GM10266 (cell line): ENCODE results near the gene SPEG.

Experiments
- DNase-seq: peaks from one replicate; pipeline ENCODE4 v3.0.0; 2012; ENCODE audit errors: extremely low spot score
- TF ChIP-seq, protein P1 (sequence below): IDR thresholded peaks from 2 replicates; pipeline ENCODE4 v1.5.1; 2012; ENCODE audit warnings: mild to moderate bottlenecking, low read depth; ENCODE audit not compliant: control insufficient read depth, insufficient read depth; ENCODE audit errors: missing control alignments

Gene SPEG

DNA sequence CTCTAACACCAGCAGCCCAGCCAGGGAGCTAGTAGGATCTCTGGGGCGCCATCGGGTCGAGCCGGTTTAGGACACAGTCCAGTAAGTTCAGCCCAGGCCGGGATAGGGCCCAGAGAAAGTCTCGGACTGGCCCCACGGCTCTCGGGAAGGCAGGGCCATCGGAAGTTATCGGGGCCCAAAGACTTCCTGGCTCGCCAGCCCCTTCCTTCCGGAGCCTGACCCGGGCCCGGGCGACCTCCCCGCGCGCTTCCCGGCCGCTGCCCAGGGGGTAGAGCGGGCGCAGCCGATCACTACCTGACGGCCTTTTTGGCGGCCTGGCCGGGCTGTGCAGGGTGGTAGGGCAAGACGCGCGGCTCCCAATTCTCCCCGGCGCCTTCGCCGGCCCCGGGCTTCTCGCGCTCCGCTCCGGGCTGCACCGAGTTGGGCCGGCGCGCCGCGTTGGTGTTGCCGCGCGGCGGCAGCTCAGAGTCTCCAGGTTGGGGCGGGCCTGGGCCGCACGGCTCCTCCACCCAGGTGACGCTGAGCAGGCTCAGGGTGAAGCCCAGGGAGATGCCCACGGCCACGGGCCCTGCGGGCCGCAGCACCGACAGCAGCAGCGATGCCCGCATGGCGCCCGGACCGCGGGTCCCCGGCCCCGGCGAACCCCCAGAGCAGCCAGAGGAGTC lies 108.4 kb downstream of the SPEG start:
- TF ChIP-seq, protein P1, sequence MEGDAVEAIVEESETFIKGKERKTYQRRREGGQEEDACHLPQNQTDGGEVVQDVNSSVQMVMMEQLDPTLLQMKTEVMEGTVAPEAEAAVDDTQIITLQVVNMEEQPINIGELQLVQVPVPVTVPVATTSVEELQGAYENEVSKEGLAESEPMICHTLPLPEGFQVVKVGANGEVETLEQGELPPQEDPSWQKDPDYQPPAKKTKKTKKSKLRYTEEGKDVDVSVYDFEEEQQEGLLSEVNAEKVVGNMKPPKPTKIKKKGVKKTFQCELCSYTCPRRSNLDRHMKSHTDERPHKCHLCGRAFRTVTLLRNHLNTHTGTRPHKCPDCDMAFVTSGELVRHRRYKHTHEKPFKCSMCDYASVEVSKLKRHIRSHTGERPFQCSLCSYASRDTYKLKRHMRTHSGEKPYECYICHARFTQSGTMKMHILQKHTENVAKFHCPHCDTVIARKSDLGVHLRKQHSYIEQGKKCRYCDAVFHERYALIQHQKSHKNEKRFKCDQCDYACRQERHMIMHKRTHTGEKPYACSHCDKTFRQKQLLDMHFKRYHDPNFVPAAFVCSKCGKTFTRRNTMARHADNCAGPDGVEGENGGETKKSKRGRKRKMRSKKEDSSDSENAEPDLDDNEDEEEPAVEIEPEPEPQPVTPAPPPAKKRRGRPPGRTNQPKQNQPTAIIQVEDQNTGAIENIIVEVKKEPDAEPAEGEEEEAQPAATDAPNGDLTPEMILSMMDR, result peak; percentile 8
- DNase-seq, result peak; percentile 59

DNA sequence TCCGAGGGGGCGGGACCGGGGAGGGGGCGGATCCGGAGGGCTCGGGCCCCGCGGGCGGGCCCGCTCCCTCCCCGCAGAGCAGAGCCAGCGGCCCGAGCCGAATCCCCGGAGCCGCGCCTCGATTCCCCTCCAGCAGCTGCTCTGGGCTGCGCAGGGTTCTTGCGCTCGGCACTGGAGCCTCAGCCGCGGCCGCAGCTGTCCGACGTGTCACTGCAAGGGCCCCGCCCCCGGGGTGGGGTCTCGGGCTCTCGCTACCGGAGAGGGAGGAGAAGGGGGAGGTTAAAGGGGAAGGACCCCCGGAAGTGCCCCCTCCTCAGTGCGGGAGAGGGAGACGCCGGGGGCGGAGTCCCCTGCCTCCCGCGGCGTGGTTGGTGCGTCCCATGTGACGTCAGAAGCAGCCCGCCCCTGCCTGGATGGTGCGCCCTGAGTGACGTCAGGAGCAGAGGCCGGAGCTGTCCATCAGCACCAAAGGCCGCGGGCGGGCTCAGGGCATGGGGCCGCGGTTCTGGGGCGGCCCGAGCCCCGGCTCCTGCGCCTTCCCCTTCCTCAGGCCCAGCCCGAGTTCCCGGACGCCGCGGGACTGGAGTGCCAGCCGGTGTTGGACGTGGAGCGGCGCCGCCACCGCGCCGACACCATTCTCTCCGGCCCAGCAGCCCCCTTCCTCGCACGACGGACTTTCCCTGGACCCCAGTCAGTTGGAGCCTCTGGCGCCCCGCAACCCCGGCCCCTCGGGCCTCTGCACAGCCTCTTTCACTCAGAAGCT lies 109.1 kb downstream of the SPEG start, which contains the start of the genes CHPF and TMEM198:
CHPF (minus strand) TSS at position 214 of the 763 bp plus-strand sequence. CDS start 271 bp downstream, outside the sequence.
TMEM198 (plus strand) TSS at position 433 of the 763 bp plus-strand sequence. CDS start 700 bp downstream, outside the sequence.
- TF ChIP-seq, protein P1, result no peak
- DNase-seq, result peak; percentile 99

DNA sequence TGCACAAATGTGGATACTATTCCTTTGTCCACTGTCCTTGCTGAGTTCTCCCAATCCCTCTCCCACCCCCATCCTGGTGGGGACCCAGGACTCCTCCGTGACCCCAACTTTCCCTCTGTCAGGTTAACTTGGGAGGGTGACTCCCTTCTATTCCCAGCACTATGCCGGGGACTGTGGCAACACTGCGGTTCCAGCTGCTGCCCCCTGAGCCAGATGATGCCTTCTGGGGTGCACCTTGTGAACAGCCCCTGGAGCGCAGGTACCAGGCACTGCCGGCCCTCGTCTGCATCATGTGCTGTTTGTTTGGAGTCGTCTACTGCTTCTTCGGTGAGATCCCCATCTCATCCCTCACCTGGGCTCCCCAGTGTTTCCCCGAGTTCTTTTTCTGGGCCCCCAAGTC lies 109.9 kb downstream of the SPEG start:
- TF ChIP-seq, protein P1, result no peak
- DNase-seq, result no peak

DNA sequence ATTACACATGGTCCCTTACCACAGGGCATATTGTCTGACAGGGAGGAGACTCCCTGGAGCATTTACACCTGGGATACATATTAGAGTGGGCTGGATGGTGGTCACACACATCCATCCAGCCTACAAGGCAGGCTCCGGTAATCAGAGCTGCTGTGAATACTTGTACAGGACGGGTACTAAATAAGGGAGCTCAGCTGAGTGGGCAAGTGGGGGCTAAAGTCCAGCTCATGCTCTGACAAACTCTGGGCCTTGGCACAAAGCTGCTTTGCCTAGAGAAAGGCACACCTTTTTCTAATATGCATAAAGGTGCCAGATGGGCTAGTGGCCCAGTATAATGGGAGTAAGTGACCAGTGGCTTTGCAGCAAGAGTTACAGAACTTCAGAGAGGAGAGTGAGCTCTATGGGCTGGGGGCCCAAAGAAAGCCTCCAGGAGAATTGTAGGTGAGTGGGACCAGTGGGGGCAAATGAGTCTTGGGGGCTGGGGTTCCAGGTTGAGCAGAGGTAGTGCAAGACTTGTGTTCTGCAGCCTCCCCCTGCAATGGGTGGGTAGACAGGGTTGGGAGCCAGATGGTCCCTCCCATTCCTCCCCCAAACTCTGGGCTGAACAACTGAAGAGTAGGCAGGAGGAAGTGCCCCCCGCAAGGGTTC lies 110.8 kb downstream of the SPEG start:
- TF ChIP-seq, protein P1, result no peak
- DNase-seq, result no peak

DNA sequence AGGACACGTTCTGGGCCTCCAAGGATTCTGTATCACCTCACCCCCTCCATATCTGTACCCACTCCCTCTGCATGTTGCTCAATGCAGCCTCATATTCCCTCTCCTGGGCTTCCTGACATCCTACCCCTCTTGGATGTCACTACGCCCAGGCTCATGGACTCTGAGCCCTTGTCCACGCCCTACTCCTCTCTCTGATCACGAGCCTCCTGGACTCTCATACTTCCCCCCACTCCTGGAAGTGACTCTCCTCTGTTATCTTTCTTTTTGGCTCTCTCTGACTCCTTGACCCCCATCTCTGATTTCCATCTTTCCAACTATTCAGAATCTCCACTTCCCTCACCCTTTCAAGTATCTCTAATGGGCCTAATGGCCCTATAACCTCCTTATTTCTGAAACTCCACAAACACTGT lies 111.3 kb downstream of the SPEG start:
- TF ChIP-seq, protein P1, result no peak
- no peak for DNase-seq

DNA sequence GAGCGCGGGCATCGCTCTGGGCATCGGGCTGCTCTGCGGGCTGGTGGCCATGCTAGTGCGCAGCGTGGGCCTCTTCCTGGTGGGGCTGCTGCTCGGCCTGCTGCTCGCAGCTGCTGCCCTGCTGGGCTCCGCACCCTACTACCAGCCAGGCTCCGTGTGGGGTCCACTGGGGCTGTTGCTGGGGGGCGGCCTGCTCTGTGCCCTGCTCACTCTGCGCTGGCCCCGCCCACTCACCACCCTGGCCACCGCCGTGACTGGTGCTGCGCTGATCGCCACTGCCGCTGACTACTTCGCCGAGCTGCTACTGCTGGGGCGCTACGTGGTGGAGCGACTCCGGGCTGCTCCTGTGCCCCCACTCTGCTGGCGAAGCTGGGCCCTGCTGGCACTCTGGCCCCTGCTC lies 113.0 kb downstream of the SPEG start:
- DNase-seq, result no peak
- TF ChIP-seq, protein P1, result no peak
